K562 (cell line): ENCODE results near the gene ZFYVE19. TPM values are rescaled to one million over a fixed set of nuclear protein-coding genes. Genes with fewer than 3 reads are reported as not detected.

Experiments
- ARNT ChIP-seq, 2 experiments: fragments of 450-650 bp; IDR thresholded peaks; 2 replicates each; pipeline ENCODE4 v1.6.1; 2016; ENCODE audit warnings: mild to moderate bottlenecking in 1 of 2
- CBX2 ChIP-seq: fragments of 200-600 bp; sonication (generic); IDR thresholded peaks from one replicate; pipeline ENCODE4 v1.6.1; 2012; ENCODE audit warnings: mild to moderate bottlenecking, low read length, inconsistent platforms; ENCODE audit not compliant: insufficient read depth, poor library complexity, severe bottlenecking
- CBX3 ChIP-seq, 2 experiments: IDR thresholded peaks; 1 replicate in 1 of 2; 2 replicates in 1 of 2; pipeline ENCODE4 v1.6.1; 2012; ENCODE audit warnings: inconsistent platforms in 2 of 2, low read length in 2 of 2, borderline replicate concordance in 1 of 2, control low read depth in 1 of 2
- CC2D1A ChIP-seq: fragments of 450-650 bp; IDR thresholded peaks from 2 replicates; pipeline ENCODE4 v1.6.1; 2017; ENCODE audit warnings: mild to moderate bottlenecking
- DACH1 ChIP-seq: fragments of 450-650 bp; IDR thresholded peaks from 2 replicates; pipeline ENCODE4 v1.6.1; 2018; ENCODE audit not compliant: partially characterized antibody
- FOXJ2 ChIP-seq: fragments of 200-800 bp; sonication (Bioruptor generic); IDR thresholded peaks from 2 replicates; pipeline ENCODE4 v1.6.1; 2016; ENCODE audit warnings: missing genetic modification characterization, missing compliant biosample characterization
- HDAC3 ChIP-seq: fragments of 450-650 bp; IDR thresholded peaks from 2 replicates; pipeline ENCODE4 v1.6.1; 2018; ENCODE audit warnings: borderline replicate concordance, mild to moderate bottlenecking, moderate library complexity; ENCODE audit not compliant: partially characterized antibody
- HMGN3 ChIP-seq: IDR thresholded peaks from 2 replicates; pipeline ENCODE4 v1.6.1; 2011; ENCODE audit warnings: borderline replicate concordance, low read depth, mild to moderate bottlenecking, mixed read lengths, low read length; ENCODE audit not compliant: insufficient read length; ENCODE audit errors: extremely low read depth
- MAFG ChIP-seq: fragments of 450-650 bp; conservative IDR thresholded peaks from 2 replicates; pipeline ENCODE4 v1.6.1; 2016; ENCODE audit warnings: missing genetic modification characterization, missing compliant biosample characterization
- MAFK ChIP-seq: IDR thresholded peaks from 2 replicates; pipeline ENCODE4 v1.6.1; 2011; ENCODE audit warnings: low read length, improper control_type of control experiment
- PPARD ChIP-seq: fragments of 250-450 bp; sonication (Bioruptor Pico); IDR thresholded peaks from 2 replicates; pipeline ENCODE4 v1.8.0; 2022; ENCODE audit warnings: inconsistent platforms, mild to moderate bottlenecking, moderate library complexity
- PURB ChIP-seq: sonication (generic); formaldehyde crosslinking; IDR thresholded peaks from 2 replicates; pipeline ENCODE4 v1.9.0; 2021; ENCODE audit warnings: low read depth, mild to moderate bottlenecking, missing genetic modification reagents
- RAD21 ChIP-seq, 2 experiments: fragments of 250-450 bp in 1 of 2; fragments of 450-650 bp in 1 of 2; sonication (Bioruptor Pico) in 1 of 2; formaldehyde crosslinking in 1 of 2; IDR thresholded peaks in 1 of 2; conservative IDR thresholded peaks in 1 of 2; 2 replicates each; pipeline versions ENCODE4 v1.4.0 to v1.8.0; 2020 to 2022; ENCODE audit warnings: mild to moderate bottlenecking in 2 of 2, moderate library complexity in 1 of 2
- RB1 ChIP-seq: fragments of 450-650 bp; IDR thresholded peaks from 2 replicates; pipeline ENCODE4 v1.6.1; 2017; ENCODE audit warnings: low read depth, mild to moderate bottlenecking
- TCF3 ChIP-seq: sonication (generic); formaldehyde crosslinking; IDR thresholded peaks from 2 replicates; pipeline ENCODE4 v1.4.0; 2020; ENCODE audit warnings: mild to moderate bottlenecking, missing genetic modification reagents
- TCFL5 ChIP-seq: fragments of 250-450 bp; sonication (Bioruptor Pico); conservative IDR thresholded peaks from 2 replicates; pipeline ENCODE4 v1.6.1; 2021; ENCODE audit warnings: mild to moderate bottlenecking, moderate library complexity, matching md5 sums
- TEAD4 ChIP-seq, 2 experiments: sonication (generic) in 1 of 2; formaldehyde crosslinking in 1 of 2; IDR thresholded peaks; 2 replicates each; pipeline versions ENCODE4 v1.6.1 to v1.8.0; 2012 to 2022; ENCODE audit warnings: borderline replicate concordance in 1 of 2, inconsistent platforms in 1 of 2, low read length in 1 of 2, mild to moderate bottlenecking in 1 of 2, missing genetic modification reagents in 1 of 2
- TSC22D4 ChIP-seq: fragments of 450-650 bp; IDR thresholded peaks from 2 replicates; pipeline ENCODE4 v1.6.1; 2016; ENCODE audit warnings: missing genetic modification characterization, missing biosample characterization, control low read depth
- ZBTB33 ChIP-seq: sonication (generic); formaldehyde crosslinking; IDR thresholded peaks from 2 replicates; pipeline ENCODE4 v1.8.1; 2023; ENCODE audit warnings: mild to moderate bottlenecking, missing genetic modification reagents
- ZBTB49 ChIP-seq: sonication (generic); formaldehyde crosslinking; IDR thresholded peaks from 2 replicates; pipeline ENCODE4 v1.8.0; 2022; ENCODE audit warnings: missing genetic modification reagents, mild to moderate bottlenecking, borderline replicate concordance
- ZNF384 ChIP-seq: IDR thresholded peaks from 2 replicates; pipeline ENCODE4 v1.6.1; 2012; ENCODE audit warnings: low read depth, low read length, improper control_type of control experiment
- ZNF583 ChIP-seq: fragments of 250-450 bp; sonication (Bioruptor Pico); IDR thresholded peaks from 2 replicates; pipeline ENCODE4 v1.4.0; 2020
- polyA plus RNA-seq, 8 experiments: library from polyadenylated mRNA; depleted of rRNA in 4 of 8; stranded (reverse) in 5 of 8; unstranded in 3 of 8; fragments of >200 nt; fragmentation: Nextera tagmentation in 2 of 8; fragmentation: Illumina TruSeq in 1 of 8; extraction: Ambion mirVana in 2 of 8; extraction: Trizol in 1 of 8; gene quantifications; 2 replicates each; pipeline versions ENCODE4 v1.2.1 to v1.2.3, GENCODE V29; 2011 to 2014; ENCODE audit warnings: inconsistent platforms in 1 of 8, missing spikeins in 1 of 8
- total RNA-seq, 7 experiments: library from RNA; depleted of rRNA in 6 of 7; stranded (reverse); fragments of >200 nt in 6 of 7; fragmentation: Illumina TruSeq in 2 of 7; extraction: Trizol in 2 of 7; gene quantifications; 2 replicates each; pipeline versions ENCODE4 v1.2.1 to v1.2.3, GENCODE V29; 2011 to 2021; ENCODE audit warnings: low replicate concordance in 1 of 7
- TF ChIP-seq, protein P1 (sequence below): fragments of 450-650 bp; IDR thresholded peaks from 2 replicates; pipeline ENCODE4 v1.6.1; 2017; ENCODE audit warnings: antibody characterized with exemption

Gene ZFYVE19
- total and polyA plus RNA-seq, 9 of the 15 experiments (the other 6 are each of a cell fraction or from before 2014, with no cell fraction given) = 1.5 to 36.8 (median 19.9) TPM

DNA sequence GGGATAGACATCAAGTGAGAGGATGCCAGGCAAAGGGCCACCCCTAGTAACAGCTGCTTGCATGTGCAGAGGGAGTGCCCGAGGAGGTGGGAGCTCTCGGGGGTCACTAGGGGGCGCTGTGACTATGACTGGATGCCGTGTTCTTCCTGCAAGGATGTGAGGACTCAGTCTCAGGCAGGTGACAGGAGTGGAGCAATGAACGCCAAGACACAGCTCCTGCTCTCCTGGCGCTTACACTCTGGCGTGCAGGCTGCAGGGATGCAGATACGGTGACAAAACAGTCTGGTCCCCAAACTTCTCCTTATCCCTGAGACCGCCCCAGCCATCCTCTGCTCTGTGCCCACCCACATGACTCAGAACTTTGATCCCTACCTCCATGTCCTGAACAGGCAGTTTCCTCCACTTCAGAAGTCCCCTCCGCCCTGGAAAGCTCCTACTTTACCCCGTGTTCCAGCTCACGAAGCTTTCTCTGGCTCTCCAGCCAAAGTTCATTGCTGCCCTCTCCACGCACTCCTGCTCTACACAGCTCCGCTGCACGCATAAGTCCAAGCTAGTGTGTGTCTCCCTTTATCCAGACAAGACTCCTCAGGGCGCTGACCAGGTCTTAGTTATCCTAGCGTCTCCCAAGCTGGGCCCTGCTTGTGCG lies 52.4 kb downstream of the ZFYVE19 start (continued):
- TF ChIP-seq DACH1 = peak; percentile 37
- no peak for TF ChIP-seq ARNT (IDR thresholded peaks at IDR 0.05)
- peak; percentile 71; the same call in 1 of the 2 replicates for TF ChIP-seq RB1
- no peak for TF ChIP-seq TEAD4 (IDR thresholded peaks at IDR 0.05; ENCODE audit: low read length)
- TF ChIP-seq TEAD4 (CRISPR knock-in tag; IDR thresholded peaks at IDR 0.05; ENCODE audit: borderline replicate concordance) = no peak
- TF ChIP-seq MAFG (tag) = no peak
- no peak for TF ChIP-seq CBX2
- TF ChIP-seq ZNF384 = no peak
- peak; percentile 29 to 67 for TF ChIP-seq RAD21 (CRISPR knock-in tag; conservative IDR thresholded peaks at IDR 0.05 in 1 of 2, IDR thresholded peaks at IDR 0.05 in 1 of 2)
- no peak for TF ChIP-seq TSC22D4 (tag)
- TF ChIP-seq MAFK = no peak
- no peak for TF ChIP-seq HMGN3
- no peak for TF ChIP-seq ZNF583 (CRISPR knock-in tag)
- 0 out of 2 replicates have a peak, but pooled peaks have one; percentile 20 for TF ChIP-seq CC2D1A
- TF ChIP-seq ZBTB49 (CRISPR knock-in tag) = no peak
- TF ChIP-seq, protein P1, sequence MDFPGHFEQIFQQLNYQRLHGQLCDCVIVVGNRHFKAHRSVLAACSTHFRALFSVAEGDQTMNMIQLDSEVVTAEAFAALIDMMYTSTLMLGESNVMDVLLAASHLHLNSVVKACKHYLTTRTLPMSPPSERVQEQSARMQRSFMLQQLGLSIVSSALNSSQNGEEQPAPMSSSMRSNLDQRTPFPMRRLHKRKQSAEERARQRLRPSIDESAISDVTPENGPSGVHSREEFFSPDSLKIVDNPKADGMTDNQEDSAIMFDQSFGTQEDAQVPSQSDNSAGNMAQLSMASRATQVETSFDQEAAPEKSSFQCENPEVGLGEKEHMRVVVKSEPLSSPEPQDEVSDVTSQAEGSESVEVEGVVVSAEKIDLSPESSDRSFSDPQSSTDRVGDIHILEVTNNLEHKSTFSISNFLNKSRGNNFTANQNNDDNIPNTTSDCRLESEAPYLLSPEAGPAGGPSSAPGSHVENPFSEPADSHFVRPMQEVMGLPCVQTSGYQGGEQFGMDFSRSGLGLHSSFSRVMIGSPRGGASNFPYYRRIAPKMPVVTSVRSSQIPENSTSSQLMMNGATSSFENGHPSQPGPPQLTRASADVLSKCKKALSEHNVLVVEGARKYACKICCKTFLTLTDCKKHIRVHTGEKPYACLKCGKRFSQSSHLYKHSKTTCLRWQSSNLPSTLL = no peak
- TF ChIP-seq PPARD = no peak
- TF ChIP-seq PURB (CRISPR knock-in tag) = no peak
- no peak for TF ChIP-seq ZBTB33
- no peak for TF ChIP-seq HDAC3
- TF ChIP-seq CBX3 (IDR thresholded peaks at IDR 0.05; ENCODE audit: borderline replicate concordance in 1 of 2, low read length in 2 of 2) = no peak
- 0 out of 2 replicates have a peak, but pooled peaks have one; percentile 9 for TF ChIP-seq TCF3
- no peak for TF ChIP-seq TCFL5
- TF ChIP-seq FOXJ2 (tag) = no peak
